Gastrocnemius medialis (tissue), 4 donors: ENCODE results near the gene SPDYC. TPM values are rescaled to one million over a fixed set of nuclear protein-coding genes. Genes with fewer than 3 reads are reported as not detected.

Experiments
- ATAC-seq, 2 donors: fragments of 150-250 bp; one replicate each; pipeline ENCODE4 v1.9.1; 2016
- DNase-seq, 2 donors: peaks; one replicate each; pipeline ENCODE4 v3.0.0-alpha.2; 2019
- H3K27ac ChIP-seq, 4 donors: fragments of 200-600 bp; sonication (generic); 1 replicate in 1 of 4; 2 replicates in 3 of 4; pipeline ENCODE4 v1.5.1; 2016 to 2018; ENCODE audit warnings: mild to moderate bottlenecking in 2 of 4, moderate library complexity in 1 of 4
- H3K27me3 ChIP-seq, 3 donors: fragments of 200-600 bp; sonication (generic) in 2 of 3; 1 replicate in 1 of 3; 2 replicates in 2 of 3; pipeline versions ENCODE4 v1.5.1 to v1.6.0; 2016 to 2019; ENCODE audit warnings: mild to moderate bottlenecking in 1 of 3, moderate library complexity in 1 of 3
- H3K36me3 ChIP-seq, 2 donors: fragments of 200-600 bp; sonication (generic) in 1 of 2; one replicate each; pipeline ENCODE4 v1.5.1; 2017 to 2018
- H3K4me1 ChIP-seq, 2 donors: fragments of 200-600 bp; sonication (generic) in 1 of 2; one replicate each; pipeline ENCODE4 v1.5.1; 2016 to 2017; ENCODE audit warnings: mild to moderate bottlenecking in 2 of 2
- H3K4me3 ChIP-seq, 4 donors: fragments of 200-600 bp; sonication (generic) in 3 of 4; 1 replicate in 1 of 4; 2 replicates in 3 of 4; pipeline ENCODE4 v1.5.1; 2016 to 2019; ENCODE audit warnings: mild to moderate bottlenecking in 2 of 4
- H3K9me3 ChIP-seq, 3 donors: fragments of 200-600 bp; sonication (generic) in 2 of 3; 1 replicate in 1 of 3; 2 replicates in 2 of 3; pipeline ENCODE4 v1.5.1; 2016 to 2019
- POLR2A ChIP-seq, 2 donors: fragments of 450-650 bp; IDR thresholded peaks; one replicate each; pipeline ENCODE4 v1.6.1; 2017; ENCODE audit warnings: antibody characterized with exemption in 2 of 2, mild to moderate bottlenecking in 2 of 2, moderate library complexity in 2 of 2
- in situ Hi-C, 4 donors: fragments of 200-750 bp; cut with MboI; loops; one replicate each; pipeline versions ENCODE4 v1.15.0 to v1.8.0; 2017; ENCODE audit warnings: low sequenced_read_pairs in 4 of 4
- intact Hi-C: fragments of 100-400 bp; cut with DNase I; formaldehyde crosslinking; loops from one replicate; pipeline ENCODE4 v1.15.1; 2023; ENCODE audit warnings: low total_unique reads
- total RNA-seq, 4 donors: library from RNA; depleted of rRNA; stranded (reverse); fragments of >200 nt; gene quantifications; one replicate each; pipeline versions ENCODE4 v1.1.0 to v1.2.3, GENCODE V29; 2016
- TF ChIP-seq, protein P1 (sequence below), 5 experiments: fragments of 450-650 bp in 3 of 5; fragments of 200-600 bp in 2 of 5; sonication (generic) in 2 of 5; IDR thresholded peaks in 4 of 5; conservative IDR thresholded peaks in 1 of 5; 1 replicate in 4 of 5; 2 replicates in 1 of 5; pipeline ENCODE4 v1.5.1; 2016 to 2019; ENCODE audit warnings: antibody characterized with exemption in 5 of 5, mild to moderate bottlenecking in 3 of 5, moderate library complexity in 3 of 5

The SPDYC gene
- total RNA-seq, 4 donors from 2014 or later = not detected

- intact Hi-C loops = loop anchor here (1.0 to 2.0 kb wide), 3 partner anchors 11 to 723 kb away; partner anchors contain the start of genes FAU and MRPL49
- in situ Hi-C loops = no loop called here
- ATAC-seq (no peak), DNase-seq (peak in 1 of 2 donors; percentile 47)
- Histone ChIP-seq H3K27me3 (no peaks in the 10 kb centered on the region), H3K9me3 (no peaks in the 10 kb centered on the region), H3K27ac (peak overlapping the region; percentile 87 to 99 (median 98)), H3K4me1 (peaks cover 27 to 29% of the 10 kb centered on the region in 2 donors), H3K36me3 (peaks cover 0 to 42% of the 10 kb centered on the region in 2 donors), H3K4me3 (peak overlapping the region; percentile 84 to 99 (median 92))
- TF ChIP-seq, protein P1, sequence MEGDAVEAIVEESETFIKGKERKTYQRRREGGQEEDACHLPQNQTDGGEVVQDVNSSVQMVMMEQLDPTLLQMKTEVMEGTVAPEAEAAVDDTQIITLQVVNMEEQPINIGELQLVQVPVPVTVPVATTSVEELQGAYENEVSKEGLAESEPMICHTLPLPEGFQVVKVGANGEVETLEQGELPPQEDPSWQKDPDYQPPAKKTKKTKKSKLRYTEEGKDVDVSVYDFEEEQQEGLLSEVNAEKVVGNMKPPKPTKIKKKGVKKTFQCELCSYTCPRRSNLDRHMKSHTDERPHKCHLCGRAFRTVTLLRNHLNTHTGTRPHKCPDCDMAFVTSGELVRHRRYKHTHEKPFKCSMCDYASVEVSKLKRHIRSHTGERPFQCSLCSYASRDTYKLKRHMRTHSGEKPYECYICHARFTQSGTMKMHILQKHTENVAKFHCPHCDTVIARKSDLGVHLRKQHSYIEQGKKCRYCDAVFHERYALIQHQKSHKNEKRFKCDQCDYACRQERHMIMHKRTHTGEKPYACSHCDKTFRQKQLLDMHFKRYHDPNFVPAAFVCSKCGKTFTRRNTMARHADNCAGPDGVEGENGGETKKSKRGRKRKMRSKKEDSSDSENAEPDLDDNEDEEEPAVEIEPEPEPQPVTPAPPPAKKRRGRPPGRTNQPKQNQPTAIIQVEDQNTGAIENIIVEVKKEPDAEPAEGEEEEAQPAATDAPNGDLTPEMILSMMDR (IDR thresholded peaks at IDR 0.05 in 4 of 5, conservative IDR thresholded peaks at IDR 0.05 in 1 of 5) = no peak
- no peak for TF ChIP-seq POLR2A (IDR thresholded peaks at IDR 0.05)
These were observed 36.3 kb upstream of the SPDYC start for GRCh38 chr11:65133724-65134123.

- H3K36me3 ChIP-seq = peaks cover 0 to 35% of the 10 kb centered on the region in 2 donors
- H3K4me1 ChIP-seq = peaks cover 27 to 29% of the 10 kb centered on the region in 2 donors
- in situ Hi-C loops = no loop called here
- peak within 1 kb of the TSS; percentile 84 to 99 (median 92) for H3K4me3 ChIP-seq
- intact Hi-C loops = loop anchor here (1.0 kb wide), 2 partner anchors 12 to 22 kb away; partner anchors contain the start of genes FAU and MRPL49
- DNase-seq (peak; percentile 83 to 89), ATAC-seq (peak; percentile 82 to 84)
- peak within 1 kb of the TSS; percentile 87 to 99 (median 98) for H3K27ac ChIP-seq
- no peaks in the 10 kb centered on the region for H3K9me3 ChIP-seq
- peak; percentile 97 to 98 for TF ChIP-seq POLR2A (IDR thresholded peaks at IDR 0.05)
- TF ChIP-seq, protein P1 (IDR thresholded peaks at IDR 0.05 in 4 of 5, conservative IDR thresholded peaks at IDR 0.05 in 1 of 5) = peak in 1 of 5 experiments; percentile 24
- H3K27me3 ChIP-seq = no peaks in the 10 kb centered on the region
These were observed 35.6 kb upstream of the SPDYC start, which contains the start of gene SYVN1 for GRCh38 chr11:65134240-65134951. TSS of gene SYVN1 (minus strand) at chr11:65134519. CDS start at chr11:65133601, 918 bp downstream.

GRCh38 chr11:65134952-65135632 is 34.9 kb upstream of the SPDYC start:
- intact Hi-C loops (loop anchor here (1.0 to 5.0 kb wide), 4 partner anchors 13 to 782 kb away; partner anchors contain the start of genes C11orf68, DRAP1, FAU and MRPL49), in situ Hi-C loops (no loop called here)
- H3K27me3 ChIP-seq = no peaks in the 10 kb centered on the region
- DNase-seq (peak; percentile 96 to 99), ATAC-seq (peak; percentile 95 to 97)
- peaks cover 27 to 29% of the 10 kb centered on the region in 2 donors for H3K4me1 ChIP-seq
- H3K27ac ChIP-seq = peak overlapping the region; percentile 87 to 99 (median 98)
- peak overlapping the region; percentile 84 to 99 (median 92) for H3K4me3 ChIP-seq
- TF ChIP-seq POLR2A (IDR thresholded peaks at IDR 0.05) = no peak
- TF ChIP-seq, protein P1 (IDR thresholded peaks at IDR 0.05 in 4 of 5, conservative IDR thresholded peaks at IDR 0.05 in 1 of 5) = no peak
- peaks cover 0 to 28% of the 10 kb centered on the region in 2 donors for H3K36me3 ChIP-seq
- H3K9me3 ChIP-seq = no peaks in the 10 kb centered on the region

- intact Hi-C loops = loop anchor here (1.0 to 5.0 kb wide), 2 partner anchors 15 to 782 kb away; partner anchors contain the start of genes C11orf68 and DRAP1
These were observed 34.3 kb upstream of the SPDYC start for GRCh38 chr11:65135633-65136145.

More at GRCh38 chr11:65135633-65136145, 34.3 kb upstream of the SPDYC start:
- Histone ChIP-seq H3K27ac (peak overlapping the region; percentile 87 to 99 (median 98)), H3K27me3 (no peaks in the 10 kb centered on the region), H3K4me1 (peaks cover 27 to 29% of the 10 kb centered on the region in 2 donors), H3K36me3 (peaks cover 0 to 22% of the 10 kb centered on the region in 2 donors), H3K9me3 (no peaks in the 10 kb centered on the region), H3K4me3 (peak overlapping the region; percentile 84 to 99 (median 92))
- ATAC-seq (no peak), DNase-seq (peak in 1 of 2 donors; percentile 17)
- in situ Hi-C loops = no loop called here
- TF ChIP-seq POLR2A (IDR thresholded peaks at IDR 0.05) = no peak
- TF ChIP-seq, protein P1 (IDR thresholded peaks at IDR 0.05 in 4 of 5, conservative IDR thresholded peaks at IDR 0.05 in 1 of 5) = no peak
